ENCODE measurements around the gene B3GNT5.

DNA sequence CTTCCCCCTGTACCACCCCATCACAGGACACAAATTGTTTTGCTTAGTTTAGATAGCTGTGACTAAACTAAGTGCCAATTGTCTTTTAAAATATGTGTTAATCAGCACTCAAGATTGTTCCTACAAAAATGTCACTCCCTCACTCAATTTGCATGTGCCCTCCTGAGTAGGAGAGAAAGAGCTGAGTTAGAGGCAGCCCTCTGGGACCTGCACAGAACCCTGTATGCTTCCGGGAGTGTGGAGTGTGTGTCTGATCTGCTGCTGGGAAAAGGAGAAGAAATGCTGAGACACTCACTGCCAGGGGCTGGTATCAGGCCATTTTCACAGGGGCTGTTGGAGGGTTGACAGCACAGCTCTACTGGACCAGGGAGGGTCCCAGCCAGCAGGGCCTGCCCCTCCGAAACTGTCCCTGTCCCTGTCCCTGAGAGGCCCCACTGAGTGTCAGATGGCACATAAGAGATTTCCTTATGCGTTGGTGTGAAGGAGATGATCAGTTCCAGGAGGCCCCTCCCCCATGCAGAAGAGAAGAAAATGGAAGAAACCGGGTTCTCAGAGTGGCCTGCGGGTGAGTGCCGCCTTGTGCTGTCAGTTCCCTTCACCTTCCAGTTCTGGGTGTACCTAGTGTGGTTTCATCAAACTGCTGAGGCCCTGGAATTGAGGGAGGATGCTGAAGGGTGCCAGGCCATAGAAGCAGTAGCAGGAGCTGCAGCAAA lies 3.9 kb upstream of the B3GNT5 start:
- TF ChIP-seq RAD21 (IDR thresholded peaks at IDR 0.05; ENCODE audit: low read depth): no peak
- no peak for TF ChIP-seq TCF12 (IDR thresholded peaks at IDR 0.05; ENCODE audit: low read depth)
- TF ChIP-seq EGR1 (IDR thresholded peaks at IDR 0.05): no peak
- TF ChIP-seq CEBPB (IDR thresholded peaks at IDR 0.05): no peak
- no peak for TF ChIP-seq YY1 (IDR thresholded peaks at IDR 0.05; ENCODE audit: low read depth)
- TF ChIP-seq CREB1 (IDR thresholded peaks at IDR 0.05; ENCODE audit: low read depth): no peak
- no peak for TF ChIP-seq EP300 (IDR thresholded peaks at IDR 0.05; ENCODE audit: borderline replicate concordance)
- no peak for TF ChIP-seq TEAD4 (IDR thresholded peaks at IDR 0.05)
- TF ChIP-seq, protein P1, sequence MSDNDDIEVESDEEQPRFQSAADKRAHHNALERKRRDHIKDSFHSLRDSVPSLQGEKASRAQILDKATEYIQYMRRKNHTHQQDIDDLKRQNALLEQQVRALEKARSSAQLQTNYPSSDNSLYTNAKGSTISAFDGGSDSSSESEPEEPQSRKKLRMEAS (IDR thresholded peaks at IDR 0.05): no peak
- TF ChIP-seq FOXM1 (IDR thresholded peaks at IDR 0.05; ENCODE audit: borderline replicate concordance, low read depth): no peak
- TF ChIP-seq, protein P2, sequence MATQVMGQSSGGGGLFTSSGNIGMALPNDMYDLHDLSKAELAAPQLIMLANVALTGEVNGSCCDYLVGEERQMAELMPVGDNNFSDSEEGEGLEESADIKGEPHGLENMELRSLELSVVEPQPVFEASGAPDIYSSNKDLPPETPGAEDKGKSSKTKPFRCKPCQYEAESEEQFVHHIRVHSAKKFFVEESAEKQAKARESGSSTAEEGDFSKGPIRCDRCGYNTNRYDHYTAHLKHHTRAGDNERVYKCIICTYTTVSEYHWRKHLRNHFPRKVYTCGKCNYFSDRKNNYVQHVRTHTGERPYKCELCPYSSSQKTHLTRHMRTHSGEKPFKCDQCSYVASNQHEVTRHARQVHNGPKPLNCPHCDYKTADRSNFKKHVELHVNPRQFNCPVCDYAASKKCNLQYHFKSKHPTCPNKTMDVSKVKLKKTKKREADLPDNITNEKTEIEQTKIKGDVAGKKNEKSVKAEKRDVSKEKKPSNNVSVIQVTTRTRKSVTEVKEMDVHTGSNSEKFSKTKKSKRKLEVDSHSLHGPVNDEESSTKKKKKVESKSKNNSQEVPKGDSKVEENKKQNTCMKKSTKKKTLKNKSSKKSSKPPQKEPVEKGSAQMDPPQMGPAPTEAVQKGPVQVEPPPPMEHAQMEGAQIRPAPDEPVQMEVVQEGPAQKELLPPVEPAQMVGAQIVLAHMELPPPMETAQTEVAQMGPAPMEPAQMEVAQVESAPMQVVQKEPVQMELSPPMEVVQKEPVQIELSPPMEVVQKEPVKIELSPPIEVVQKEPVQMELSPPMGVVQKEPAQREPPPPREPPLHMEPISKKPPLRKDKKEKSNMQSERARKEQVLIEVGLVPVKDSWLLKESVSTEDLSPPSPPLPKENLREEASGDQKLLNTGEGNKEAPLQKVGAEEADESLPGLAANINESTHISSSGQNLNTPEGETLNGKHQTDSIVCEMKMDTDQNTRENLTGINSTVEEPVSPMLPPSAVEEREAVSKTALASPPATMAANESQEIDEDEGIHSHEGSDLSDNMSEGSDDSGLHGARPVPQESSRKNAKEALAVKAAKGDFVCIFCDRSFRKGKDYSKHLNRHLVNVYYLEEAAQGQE (IDR thresholded peaks at IDR 0.05; ENCODE audit: low read depth): no peak
- TF ChIP-seq TAF1 (IDR thresholded peaks at IDR 0.05; ENCODE audit: low read depth): no peak
- TF ChIP-seq NFIC (IDR thresholded peaks at IDR 0.05): no peak

Data from Ishikawa (cell line).